HG03135 (cell line): ENCODE data around the gene MICB.
A peak's percentile ranks its signal among the peaks of the same experiment; 100 is the strongest.
"Not testable (repeated sequence)": the region's sequence is repeated elsewhere in the genome, so short reads cannot be mapped to it uniquely, and the experiment has no call there.

ENCODE experiments used
- ATAC-seq: cut with Tn5 transposase; IDR thresholded peaks from one replicate; pipeline ENCODE4 v1.9.1; 2021; ENCODE audit warnings: mild to moderate bottlenecking, moderate library complexity; ENCODE audit not compliant: unreplicated experiment

Gene MICB

DNA sequence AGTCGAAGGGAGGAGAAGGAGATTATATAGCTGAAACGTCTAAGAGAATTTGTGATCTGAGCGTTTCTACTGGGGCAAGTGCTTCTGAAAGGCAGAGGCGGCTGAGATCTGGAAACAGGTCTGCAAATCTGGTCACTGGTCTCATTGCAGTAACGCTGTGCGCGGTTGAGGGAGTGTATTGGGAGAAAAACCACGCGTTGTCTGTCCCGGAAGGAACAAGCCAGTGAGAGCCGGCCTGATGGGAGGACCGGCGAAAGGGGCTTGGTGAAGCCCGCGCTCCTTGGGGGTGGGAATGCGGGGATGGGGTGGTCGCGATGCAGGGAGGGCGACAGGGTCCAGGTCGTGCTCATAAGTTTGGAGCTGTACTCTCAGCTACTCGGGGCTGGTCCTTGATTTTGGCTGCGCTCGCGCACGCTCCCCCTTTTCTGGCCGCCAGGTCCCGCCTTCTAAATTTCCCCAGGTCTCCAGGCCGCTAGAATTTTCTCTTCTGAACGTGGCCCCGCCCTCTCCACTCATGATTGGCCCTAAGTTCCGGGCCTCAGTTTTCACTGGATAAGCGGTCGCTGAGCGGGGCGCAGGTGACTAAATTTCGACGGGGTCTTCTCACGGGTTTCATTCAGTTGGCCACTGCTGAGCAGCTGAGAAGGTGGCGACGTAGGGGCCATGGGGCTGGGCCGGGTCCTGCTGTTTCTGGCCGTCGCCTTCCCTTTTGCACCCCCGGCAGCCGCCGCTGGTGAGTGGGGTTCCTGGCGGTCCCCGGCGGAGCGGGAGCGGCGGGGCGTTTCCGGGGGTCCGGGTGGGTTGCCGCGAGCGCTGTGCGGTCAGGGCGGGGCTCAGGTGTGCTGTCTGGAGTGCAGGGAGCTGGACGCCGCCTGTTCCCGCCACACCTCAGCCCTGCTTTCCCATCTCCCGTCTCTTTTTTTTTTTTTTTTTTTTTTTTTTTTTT lies at the start of gene MICB:
Gene MICB, plus strand, starts transcription at position 615 of the 946 bp plus-strand sequence. Its CDS starts 49 bp downstream, at position 664.
- peak; percentile 60 for ATAC-seq

- no peak for ATAC-seq
Measured at GRCh38 chr6:31450751-31451150, 47.2 kb upstream of the MICB start.

GRCh38 chr6:31452859-31453258 lies 45.1 kb upstream of the MICB start:
- ATAC-seq = no peak

GRCh38 chr6:31453259-31453658 lies 44.7 kb upstream of the MICB start:
- no peak for ATAC-seq

DNA sequence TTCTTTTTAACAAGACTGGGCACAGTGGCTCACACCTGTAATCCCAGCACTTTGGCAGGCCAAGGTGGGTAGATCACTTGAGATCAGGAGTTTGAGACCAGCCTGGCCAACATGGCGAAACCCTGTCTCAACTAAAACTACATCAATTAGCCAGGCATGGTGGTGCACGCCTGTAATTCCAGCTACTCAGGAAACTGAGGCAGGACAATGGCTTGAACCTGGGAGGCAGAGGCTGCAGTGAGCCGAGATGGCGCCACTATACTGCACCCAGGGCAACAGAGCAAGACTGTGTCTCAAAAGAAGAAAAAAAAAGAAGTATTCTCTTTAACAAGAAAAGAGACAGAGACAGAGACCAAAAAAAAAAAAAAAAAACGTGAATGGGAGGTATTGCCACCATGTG lies 38.1 kb upstream of the MICB start:
- not testable (repeated sequence) for ATAC-seq

GRCh38 chr6:31460361-31461025 lies 37.5 kb upstream of the MICB start:
- no peak for ATAC-seq

DNA sequence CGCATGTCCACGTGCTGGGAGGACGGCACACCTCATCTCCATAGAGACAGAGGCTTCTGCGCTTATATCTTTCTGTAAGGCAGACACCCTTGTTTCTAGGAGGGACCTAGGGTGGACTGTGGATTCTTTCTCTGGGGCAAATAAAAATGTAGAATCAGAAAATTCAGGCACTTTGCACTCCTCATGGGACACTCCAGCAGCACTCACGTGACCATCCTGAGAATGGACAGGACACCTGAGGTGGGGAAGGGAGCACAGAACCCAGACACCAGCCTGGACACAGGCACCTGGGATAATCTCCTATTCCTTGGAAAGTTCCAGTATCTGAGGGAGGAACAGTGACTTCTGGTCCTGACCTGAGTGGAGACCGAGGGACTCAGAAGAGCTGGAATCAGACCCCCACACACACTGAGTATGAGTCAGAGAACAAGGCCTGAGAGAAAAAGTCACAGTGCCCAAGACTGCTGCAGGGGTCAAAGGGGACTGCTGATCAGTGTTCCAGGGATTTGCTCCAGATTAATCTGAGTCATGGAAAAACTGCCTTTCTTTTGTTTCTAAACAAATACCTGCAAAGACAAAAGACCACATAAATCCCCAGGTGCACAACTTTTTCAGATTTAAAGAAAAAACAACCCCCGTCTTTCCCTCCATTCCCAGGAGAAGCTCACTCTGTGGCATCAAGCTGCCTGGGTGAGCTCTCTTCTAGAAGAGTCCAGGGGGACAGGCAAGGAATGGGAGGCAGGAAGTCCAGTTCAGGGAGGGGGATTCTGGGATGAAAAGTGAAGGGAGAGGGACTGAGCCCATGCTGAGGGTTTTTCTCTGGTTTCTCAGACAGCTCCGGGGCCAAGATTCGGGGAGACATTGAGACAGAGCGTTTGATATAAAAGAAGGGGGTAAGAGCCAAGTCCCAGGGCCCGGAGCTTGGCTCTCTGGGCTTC lies 35.6 kb upstream of the MICB start:
- no peak for ATAC-seq

DNA sequence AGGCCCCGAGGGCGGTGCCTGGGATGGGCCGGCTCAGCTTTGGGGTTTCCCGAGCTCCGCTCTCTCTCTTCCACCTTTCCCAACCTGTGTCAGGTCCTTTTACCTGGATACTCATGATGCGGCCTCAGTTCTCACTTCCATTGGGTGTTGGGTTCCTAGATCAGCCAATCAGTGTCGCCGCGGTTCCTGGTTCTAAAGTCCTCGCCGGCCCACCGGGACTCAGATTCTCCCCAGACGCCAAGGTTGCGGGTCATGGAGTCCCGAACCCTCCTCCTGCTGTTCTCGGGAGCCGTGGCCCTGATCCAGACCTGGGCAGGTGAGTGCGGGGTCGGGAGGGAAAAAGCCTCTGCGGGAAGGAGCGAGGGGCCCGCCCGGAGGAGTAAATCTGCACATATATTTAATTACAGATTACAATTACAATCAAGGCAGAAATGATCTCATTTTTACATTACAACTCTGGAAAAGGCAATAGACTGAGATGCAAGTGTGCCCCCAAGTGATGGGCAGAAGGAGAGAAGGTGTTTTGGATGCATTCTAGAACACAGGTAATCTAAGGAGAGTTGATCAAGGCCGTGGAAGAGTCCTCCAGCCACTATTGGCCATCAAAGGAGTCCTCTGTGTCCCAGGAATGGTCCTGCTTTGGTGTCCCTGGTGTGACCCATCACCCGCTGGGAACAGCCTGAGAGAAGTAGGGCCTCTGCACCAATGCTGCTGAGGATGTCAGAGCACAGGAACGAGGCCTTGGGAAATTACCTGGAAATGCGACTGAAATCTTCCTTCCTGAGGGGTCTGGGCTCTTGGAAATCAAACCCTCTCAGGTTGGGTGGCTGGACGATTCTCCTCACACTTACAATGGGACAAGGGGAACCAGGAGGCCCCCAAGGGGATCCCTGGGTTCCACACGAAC lies 34.7 kb upstream of the MICB start:
- peak; percentile 92 for ATAC-seq

- ATAC-seq = no peak
Measured at GRCh38 chr6:31464252-31465184, 33.4 kb upstream of the MICB start.

GRCh38 chr6:31465185-31465536 lies 32.8 kb upstream of the MICB start:
- ATAC-seq = no peak

DNA sequence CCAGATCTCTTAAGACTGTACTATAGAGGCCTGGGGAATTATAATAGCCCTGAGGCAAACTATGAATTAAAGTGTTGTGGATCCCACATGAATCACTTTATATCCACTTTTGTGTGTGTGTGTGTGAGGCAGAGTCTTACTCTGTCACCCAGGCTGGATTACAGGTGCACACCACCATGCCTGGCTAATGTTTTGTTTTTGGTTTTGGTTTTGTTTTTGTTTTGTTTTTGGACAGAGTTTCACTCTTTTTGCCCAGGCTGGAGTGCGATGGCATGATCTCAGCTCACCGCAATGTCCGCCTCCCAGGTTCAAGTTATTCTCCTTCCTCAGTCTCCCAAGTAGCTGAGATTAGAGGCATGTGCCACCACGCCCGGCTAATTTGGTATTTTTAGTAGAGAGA lies 32.2 kb upstream of the MICB start:
- ATAC-seq = no peak

GRCh38 chr6:31466466-31466865 lies 31.5 kb upstream of the MICB start:
- no peak for ATAC-seq

DNA sequence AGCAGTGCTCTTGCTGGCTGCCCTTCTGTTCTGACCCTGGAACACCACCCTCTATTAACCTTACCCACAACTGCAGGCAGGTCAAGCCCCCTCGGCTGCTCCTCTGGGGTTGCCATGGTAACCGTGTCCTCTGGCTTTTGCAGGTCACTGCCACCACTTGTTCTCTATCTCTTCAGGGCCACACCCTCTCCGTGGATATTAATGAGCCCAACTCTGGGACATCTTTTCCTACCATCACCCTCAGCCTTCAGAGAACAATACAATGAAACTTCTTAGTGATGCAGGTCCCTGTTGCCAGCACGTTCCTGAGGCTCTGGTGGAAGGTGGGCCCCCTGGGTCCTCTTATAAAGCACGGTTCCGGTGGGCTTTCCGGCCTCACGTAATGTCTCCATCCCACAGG lies 30.8 kb upstream of the MICB start:
- no peak for ATAC-seq

DNA sequence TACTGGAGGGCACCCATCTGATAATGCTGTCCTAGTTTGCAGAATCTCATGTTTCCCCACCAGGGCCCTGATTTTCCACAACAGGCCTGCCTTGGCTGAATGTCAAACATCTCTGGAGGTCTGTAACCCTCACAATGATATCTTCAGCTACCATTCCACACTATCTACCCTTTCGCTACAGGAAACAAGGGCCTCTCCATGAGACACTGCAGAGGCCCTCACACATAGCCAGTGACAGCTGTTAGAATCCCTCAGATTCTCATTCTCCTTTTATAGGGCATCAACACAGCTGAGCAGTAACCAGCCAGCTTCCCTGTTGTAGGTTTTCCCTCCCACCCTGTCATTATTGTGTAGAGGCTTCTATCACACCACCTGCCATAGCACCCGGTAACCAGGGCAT lies 29.6 kb upstream of the MICB start:
- ATAC-seq = no peak

GRCh38 chr6:31470801-31471200 lies 27.1 kb upstream of the MICB start:
- no peak for ATAC-seq

GRCh38 chr6:31471711-31472110 lies 26.2 kb upstream of the MICB start:
- ATAC-seq = no peak

DNA sequence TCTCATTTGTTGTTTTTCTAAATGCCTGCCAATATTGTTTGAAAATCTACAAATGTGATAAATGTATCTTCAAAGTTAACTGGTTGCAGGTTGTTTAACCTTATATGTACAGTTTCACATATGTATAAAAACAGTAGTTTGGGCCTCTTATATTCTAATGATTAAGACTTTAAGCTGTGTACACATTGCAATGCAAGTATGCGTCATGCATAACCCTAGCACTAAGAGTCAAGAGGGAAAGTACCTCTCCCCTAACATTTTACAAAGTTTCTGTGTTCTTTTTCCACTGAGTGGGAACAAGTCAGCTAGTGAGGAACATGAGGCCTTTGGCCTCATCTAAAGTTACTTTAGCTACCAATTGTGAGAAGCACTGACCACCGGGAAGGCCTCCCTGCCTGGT lies 25.7 kb upstream of the MICB start:
- ATAC-seq = no peak

- ATAC-seq = no peak
Measured at GRCh38 chr6:31473244-31473643, 24.7 kb upstream of the MICB start.
